Measurements from ENCODE around the gene C4orf46. TPM values are rescaled to one million over a fixed set of nuclear protein-coding genes. Genes with fewer than 3 reads are reported as not detected.

The C4orf46 gene
- total RNA-seq, 1 experiment from 2014 or later = 20.4 TPM

DNA sequence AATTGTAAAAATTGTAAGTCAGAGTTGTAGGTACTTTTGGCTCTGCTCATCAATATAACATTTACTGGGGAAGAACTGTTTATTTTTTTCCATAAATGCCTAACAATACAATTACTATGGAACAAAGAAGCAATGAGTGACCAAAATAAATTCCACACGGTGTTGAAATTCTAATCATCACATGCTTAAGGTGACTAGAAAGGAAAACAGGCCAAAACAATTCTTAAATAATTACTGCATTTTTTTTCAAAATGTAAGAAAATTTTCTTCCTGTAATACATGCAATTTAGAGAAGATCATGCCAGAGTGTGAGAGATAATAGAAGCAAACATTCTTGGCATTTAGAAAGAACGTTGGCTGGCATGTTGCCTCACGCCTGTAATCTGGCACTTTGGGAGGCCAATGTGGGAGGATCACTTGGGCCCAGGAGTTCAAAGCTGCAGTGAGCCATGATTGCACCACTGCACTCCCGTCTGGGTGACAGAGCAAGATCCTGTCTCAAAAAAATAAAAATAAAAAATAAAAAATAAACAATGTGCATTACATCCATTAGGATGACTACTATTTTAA lies 22.5 kb downstream of the C4orf46 start (continued):
- TF ChIP-seq ZNF281 (CRISPR knock-in tag; IDR thresholded peaks at IDR 0.05) (no peak), ZNF425 (CRISPR knock-in tag; conservative IDR thresholded peaks at IDR 0.05) (no peak)
- TF ChIP-seq, protein P1, sequence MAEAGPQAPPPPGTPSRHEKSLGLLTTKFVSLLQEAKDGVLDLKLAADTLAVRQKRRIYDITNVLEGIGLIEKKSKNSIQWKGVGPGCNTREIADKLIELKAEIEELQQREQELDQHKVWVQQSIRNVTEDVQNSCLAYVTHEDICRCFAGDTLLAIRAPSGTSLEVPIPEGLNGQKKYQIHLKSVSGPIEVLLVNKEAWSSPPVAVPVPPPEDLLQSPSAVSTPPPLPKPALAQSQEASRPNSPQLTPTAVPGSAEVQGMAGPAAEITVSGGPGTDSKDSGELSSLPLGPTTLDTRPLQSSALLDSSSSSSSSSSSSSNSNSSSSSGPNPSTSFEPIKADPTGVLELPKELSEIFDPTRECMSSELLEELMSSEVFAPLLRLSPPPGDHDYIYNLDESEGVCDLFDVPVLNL (CRISPR knock-in tag; IDR thresholded peaks at IDR 0.05; ENCODE audit: borderline replicate concordance, low read depth) = no peak

DNA sequence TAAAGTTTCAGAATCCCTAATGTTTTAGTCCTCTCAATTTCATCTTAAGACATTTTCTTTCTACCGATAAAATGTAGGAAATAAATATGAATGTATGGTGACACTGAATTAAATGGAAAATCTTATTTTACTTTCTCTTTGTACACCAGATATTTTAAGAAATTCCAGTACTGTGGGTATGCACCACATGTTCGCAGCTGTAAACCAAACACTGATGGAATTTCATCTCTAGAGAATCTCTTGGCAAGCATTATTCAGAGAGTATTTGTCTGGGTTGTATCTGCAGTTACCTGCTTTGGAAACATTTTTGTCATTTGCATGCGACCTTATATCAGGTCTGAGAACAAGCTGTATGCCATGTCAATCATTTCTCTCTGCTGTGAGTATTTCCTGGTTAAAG lies 26.9 kb downstream of the C4orf46 start:
- peaks cover 20% of the 10 kb centered on the region for H3K9me3 Mint-ChIP-seq
- H3K36me3 Mint-ChIP-seq = peaks cover 2% of the 10 kb centered on the region; the same call in 1 of the 2 replicates
- H3K27me3 Mint-ChIP-seq (ENCODE audit: low read depth) = no peaks in the 10 kb centered on the region; the same call in 1 of the 2 replicates
- peaks cover 7% of the 10 kb centered on the region for H3K4me1 Mint-ChIP-seq
- ChIA-PET CTCF (interaction anchor here (0.9 to 1.0 kb wide), 2 partner anchors 13 to 389 kb away, joined by 3 read pairs; no protein-coding TSS in a partner anchor), POLR2A (no interaction called here)
- no peak overlapping the region for H3K27ac Mint-ChIP-seq
- ATAC-seq (no peak), DNase-seq (ENCODE audit: low spot score) (no peak)
- H3K4me3 Mint-ChIP-seq = no peak overlapping the region
- TF ChIP-seq, protein P2, sequence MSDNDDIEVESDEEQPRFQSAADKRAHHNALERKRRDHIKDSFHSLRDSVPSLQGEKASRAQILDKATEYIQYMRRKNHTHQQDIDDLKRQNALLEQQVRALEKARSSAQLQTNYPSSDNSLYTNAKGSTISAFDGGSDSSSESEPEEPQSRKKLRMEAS (CRISPR knock-in tag; IDR thresholded peaks at IDR 0.05) = no peak
- TF ChIP-seq GABPB1 (CRISPR knock-in tag; IDR thresholded peaks at IDR 0.05) (no peak), JUN (CRISPR knock-in tag; IDR thresholded peaks at IDR 0.05) (no peak), TP53 (CRISPR knock-in tag; IDR thresholded peaks at IDR 0.05) (no peak), ATF6 (CRISPR knock-in tag; IDR thresholded peaks at IDR 0.05) (no peak), NR1H2 (CRISPR knock-in tag; IDR thresholded peaks at IDR 0.05) (no peak), ZNF317 (CRISPR knock-in tag; IDR thresholded peaks at IDR 0.05; ENCODE audit: borderline replicate concordance, low read depth) (no peak), ARID4B (CRISPR knock-in tag; IDR thresholded peaks at IDR 0.05; ENCODE audit: borderline replicate concordance) (no peak), E2F5 (CRISPR knock-in tag; IDR thresholded peaks at IDR 0.05) (no peak), FOXP1 (CRISPR knock-in tag; IDR thresholded peaks at IDR 0.05; ENCODE audit: borderline replicate concordance) (no peak), JAZF1 (CRISPR knock-in tag; IDR thresholded peaks at IDR 0.05) (no peak), NFATC4 (CRISPR knock-in tag; IDR thresholded peaks at IDR 0.05) (no peak)
- TF ChIP-seq, protein P3, sequence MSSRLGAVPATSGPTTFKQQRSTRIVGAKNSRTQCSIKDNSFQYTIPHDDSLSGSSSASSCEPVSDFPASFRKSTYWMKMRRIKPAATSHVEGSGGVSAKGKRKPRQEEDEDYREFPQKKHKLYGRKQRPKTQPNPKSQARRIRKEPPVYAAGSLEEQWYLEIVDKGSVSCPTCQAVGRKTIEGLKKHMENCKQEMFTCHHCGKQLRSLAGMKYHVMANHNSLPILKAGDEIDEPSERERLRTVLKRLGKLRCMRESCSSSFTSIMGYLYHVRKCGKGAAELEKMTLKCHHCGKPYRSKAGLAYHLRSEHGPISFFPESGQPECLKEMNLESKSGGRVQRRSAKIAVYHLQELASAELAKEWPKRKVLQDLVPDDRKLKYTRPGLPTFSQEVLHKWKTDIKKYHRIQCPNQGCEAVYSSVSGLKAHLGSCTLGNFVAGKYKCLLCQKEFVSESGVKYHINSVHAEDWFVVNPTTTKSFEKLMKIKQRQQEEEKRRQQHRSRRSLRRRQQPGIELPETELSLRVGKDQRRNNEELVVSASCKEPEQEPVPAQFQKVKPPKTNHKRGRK (CRISPR knock-in tag; IDR thresholded peaks at IDR 0.05; ENCODE audit: borderline replicate concordance) = no peak
- TF ChIP-seq, protein P4, sequence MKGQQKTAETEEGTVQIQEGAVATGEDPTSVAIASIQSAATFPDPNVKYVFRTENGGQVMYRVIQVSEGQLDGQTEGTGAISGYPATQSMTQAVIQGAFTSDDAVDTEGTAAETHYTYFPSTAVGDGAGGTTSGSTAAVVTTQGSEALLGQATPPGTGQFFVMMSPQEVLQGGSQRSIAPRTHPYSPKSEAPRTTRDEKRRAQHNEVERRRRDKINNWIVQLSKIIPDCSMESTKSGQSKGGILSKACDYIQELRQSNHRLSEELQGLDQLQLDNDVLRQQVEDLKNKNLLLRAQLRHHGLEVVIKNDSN (CRISPR knock-in tag; IDR thresholded peaks at IDR 0.05) = no peak
- TF ChIP-seq, protein P5, sequence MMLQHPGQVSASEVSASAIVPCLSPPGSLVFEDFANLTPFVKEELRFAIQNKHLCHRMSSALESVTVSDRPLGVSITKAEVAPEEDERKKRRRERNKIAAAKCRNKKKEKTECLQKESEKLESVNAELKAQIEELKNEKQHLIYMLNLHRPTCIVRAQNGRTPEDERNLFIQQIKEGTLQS (CRISPR knock-in tag; conservative IDR thresholded peaks at IDR 0.05) = no peak

Measured in WTC11 (cell line).